A673 (cell line): ENCODE data around the gene SERPINI2.

Experiments used
- CTCF ChIP-seq: fragments of 300-800, 200-600 bp; sonication (generic); conservative IDR thresholded peaks from 2 replicates; pipeline ENCODE4 v1.5.1; 2017; ENCODE audit warnings: low read depth, mild to moderate bottlenecking, antibody characterized with exemption, low read length, moderate library complexity, mixed read lengths
- EZH2 ChIP-seq: fragments of 200-600 bp; sonication (generic); IDR thresholded peaks from 2 replicates; pipeline ENCODE4 v1.6.1; 2017; ENCODE audit warnings: borderline replicate concordance, low read depth, mild to moderate bottlenecking, mixed read lengths, antibody characterized with exemption, low read length; ENCODE audit not compliant: poor library complexity, severe bottlenecking

- TF ChIP-seq CTCF (no peak), EZH2 (no peak)
These were observed 5.8 kb downstream of the SERPINI2 start for GRCh38 chr3:167467848-167468611.
